WTC11 (cell line): ENCODE results near the gene ZNF609. TPM values are rescaled to one million over a fixed set of nuclear protein-coding genes. Genes with fewer than 3 reads are reported as not detected.
"Not testable (repeated sequence)": the region's sequence is repeated elsewhere in the genome, so short reads cannot be mapped to it uniquely, and the experiment has no call there.

Source experiments
- ATAC-seq: fragments of 200-7000 bp; cut with Tn5 transposase; 2 replicates; pipeline ENCODE4 v1.10.0; 2021; ENCODE audit warnings: mild to moderate bottlenecking, moderate library complexity
- CTCF ChIA-PET: fragments of 300-600 bp; sonication (Branson Sonifier 250); formaldehyde crosslinking; loops from one replicate; lab custom pipeline; 2021; ENCODE audit warnings: antibody characterized with exemption; lab: Charles Lee
- POLR2A ChIA-PET: fragments of 350-600 bp; sonication (Branson Sonifier 250); formaldehyde crosslinking; loops from one replicate; lab custom pipeline; 2021; ENCODE audit warnings: antibody characterized with exemption; lab: Charles Lee
- DNase-seq: peaks from one replicate; pipeline ENCODE4 v3.0.0; 2021; ENCODE audit warnings: low spot score
- H3K27ac Mint-ChIP-seq: 2 replicates; pipeline ENCODE4 v1.8.0; 2021; ENCODE audit warnings: mixed read lengths
- H3K27me3 Mint-ChIP-seq: 2 replicates; pipeline ENCODE4 v1.8.0; 2021; ENCODE audit warnings: low read depth, mild to moderate bottlenecking, moderate library complexity, mixed read lengths
- H3K36me3 Mint-ChIP-seq: 2 replicates; pipeline ENCODE4 v1.8.0; 2021; ENCODE audit warnings: mixed read lengths
- H3K4me1 Mint-ChIP-seq: 2 replicates; pipeline ENCODE4 v1.8.0; 2022; ENCODE audit warnings: mixed read lengths
- H3K4me3 Mint-ChIP-seq: 2 replicates; pipeline ENCODE4 v1.8.0; 2021; ENCODE audit warnings: mild to moderate bottlenecking, moderate library complexity, mixed read lengths
- H3K9me3 Mint-ChIP-seq: 2 replicates; pipeline ENCODE4 v1.8.0; 2021; ENCODE audit warnings: mixed read lengths
- CBFB ChIP-seq: sonication (generic); formaldehyde crosslinking; IDR thresholded peaks from 2 replicates; pipeline ENCODE4 v1.8.1; 2022; ENCODE audit warnings: mild to moderate bottlenecking, low read depth, missing genetic modification reagents
- CREB1 ChIP-seq: sonication (generic); formaldehyde crosslinking; IDR thresholded peaks from 2 replicates; pipeline ENCODE4 v1.8.0; 2023; ENCODE audit warnings: mild to moderate bottlenecking, missing genetic modification reagents
- ELF4 ChIP-seq: sonication (generic); formaldehyde crosslinking; IDR thresholded peaks from 2 replicates; pipeline ENCODE4 v1.8.1; 2022; ENCODE audit warnings: low read depth, mild to moderate bottlenecking, moderate library complexity, missing genetic modification reagents
- MYBL2 ChIP-seq: sonication (generic); formaldehyde crosslinking; IDR thresholded peaks from 2 replicates; pipeline ENCODE4 v1.8.1; 2023; ENCODE audit warnings: mild to moderate bottlenecking, moderate library complexity, missing genetic modification reagents
- NFE2L1 ChIP-seq: sonication (generic); formaldehyde crosslinking; IDR thresholded peaks from 2 replicates; pipeline ENCODE4 v1.8.1; 2023; ENCODE audit warnings: missing genetic modification reagents
- NFYB ChIP-seq: sonication (generic); formaldehyde crosslinking; conservative IDR thresholded peaks from 2 replicates; pipeline ENCODE4 v1.8.0; 2022; ENCODE audit warnings: low read depth, missing genetic modification reagents
- NR2C2 ChIP-seq: sonication (generic); formaldehyde crosslinking; IDR thresholded peaks from 2 replicates; pipeline ENCODE4 v1.8.0; 2022; ENCODE audit warnings: mild to moderate bottlenecking, missing genetic modification reagents
- NR3C1 ChIP-seq: sonication (generic); formaldehyde crosslinking; conservative IDR thresholded peaks from 2 replicates; pipeline ENCODE4 v1.8.1; 2023; ENCODE audit warnings: low read depth, mild to moderate bottlenecking, missing genetic modification reagents
- RORB ChIP-seq: fragments of 250-450 bp; sonication (Bioruptor Pico); IDR thresholded peaks from 2 replicates; pipeline ENCODE4 v1.9.0; 2021; ENCODE audit warnings: mild to moderate bottlenecking
- SOX15 ChIP-seq: fragments of 250-450 bp; sonication (Bioruptor Pico); IDR thresholded peaks from 2 replicates; pipeline ENCODE4 v1.9.0; 2021; ENCODE audit warnings: mild to moderate bottlenecking
- TEAD1 ChIP-seq: sonication (generic); formaldehyde crosslinking; IDR thresholded peaks from 2 replicates; pipeline ENCODE4 v1.8.0; 2022; ENCODE audit warnings: mild to moderate bottlenecking, missing genetic modification reagents
- ZBTB21 ChIP-seq: sonication (generic); formaldehyde crosslinking; IDR thresholded peaks from 2 replicates; pipeline ENCODE4 v1.8.1; 2023; ENCODE audit warnings: mild to moderate bottlenecking, missing genetic modification reagents, borderline replicate concordance
- ZNF671 ChIP-seq: fragments of 250-450 bp; sonication (Bioruptor Pico); IDR thresholded peaks from 2 replicates; pipeline ENCODE4 v1.8.0; 2021; ENCODE audit warnings: mild to moderate bottlenecking
- total RNA-seq: library from RNA; stranded (reverse); gene quantifications from 3 replicates; pipeline ENCODE4 v1.2.3, GENCODE V29; 2021
- TF ChIP-seq, protein P1 (sequence below): sonication (generic); formaldehyde crosslinking; IDR thresholded peaks from 2 replicates; pipeline ENCODE4 v1.8.1; 2023; ENCODE audit warnings: mild to moderate bottlenecking, missing genetic modification reagents, moderate library complexity
- TF ChIP-seq, protein P2 (sequence below): sonication (generic); formaldehyde crosslinking; IDR thresholded peaks from 2 replicates; pipeline ENCODE4 v1.8.1; 2022; ENCODE audit warnings: mild to moderate bottlenecking, missing genetic modification reagents, moderate library complexity, borderline replicate concordance
- TF ChIP-seq, protein P3 (sequence below): fragments of 250-450 bp; sonication (Bioruptor Pico); IDR thresholded peaks from 2 replicates; pipeline ENCODE4 v2.1.2; 2022; ENCODE audit warnings: mild to moderate bottlenecking, moderate library complexity
- TF ChIP-seq, protein P4 (sequence below): sonication (generic); formaldehyde crosslinking; IDR thresholded peaks from 2 replicates; pipeline ENCODE4 v1.8.0; 2023; ENCODE audit warnings: missing genetic modification reagents, mild to moderate bottlenecking, borderline replicate concordance
- TF ChIP-seq, protein P5 (sequence below): fragments of 250-450 bp; sonication (Bioruptor Pico); IDR thresholded peaks from 2 replicates; pipeline ENCODE4 v1.9.0; 2021; ENCODE audit warnings: mild to moderate bottlenecking, borderline replicate concordance

The ZNF609 gene
- total RNA-seq, 1 experiment from 2014 or later = 47.4 TPM

DNA sequence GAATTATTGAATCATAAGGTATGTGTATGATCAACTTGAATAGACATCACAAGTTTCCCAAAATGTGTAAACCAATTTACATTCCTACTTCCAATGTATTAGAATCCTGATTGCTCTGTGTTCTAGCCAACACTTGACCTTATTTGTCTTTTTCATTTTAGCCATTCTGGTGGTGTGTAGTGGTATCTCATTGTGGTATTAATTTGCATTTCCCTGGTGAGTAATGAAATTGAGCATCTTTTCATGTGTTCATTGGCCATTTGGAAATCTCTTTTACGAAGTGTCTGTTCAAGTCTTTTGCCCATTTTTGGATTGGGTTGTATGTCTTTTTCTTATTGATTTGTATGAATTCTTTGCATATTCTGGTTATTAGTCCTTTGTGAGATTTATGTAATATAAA is 177.0 kb downstream of the ZNF609 start:
- POLR2A ChIA-PET = no interaction called here
- H3K27me3 Mint-ChIP-seq = no peaks in the 10 kb centered on the region
- H3K4me3 Mint-ChIP-seq = no peak overlapping the region
- H3K27ac Mint-ChIP-seq = peak overlapping the region; percentile 16; the same call in 1 of the 2 replicates
- H3K9me3 Mint-ChIP-seq = peaks cover 13% of the 10 kb centered on the region
- no peak for ATAC-seq
- peaks cover 18% of the 10 kb centered on the region for H3K36me3 Mint-ChIP-seq
- TF ChIP-seq MYBL2 (no peak), CREB1 (no peak), TEAD1 (no peak), ELF4 (CRISPR knock-in tag) (no peak), ZBTB21 (CRISPR knock-in tag) (no peak), NR2C2 (CRISPR knock-in tag) (no peak), NR3C1 (CRISPR knock-in tag) (no peak), ZNF671 (CRISPR knock-in tag) (no peak), CBFB (CRISPR knock-in tag) (no peak), NFE2L1 (CRISPR knock-in tag) (no peak), RORB (CRISPR knock-in tag) (no peak), NFYB (no peak), SOX15 (CRISPR knock-in tag) (no peak)
- TF ChIP-seq, protein P1, sequence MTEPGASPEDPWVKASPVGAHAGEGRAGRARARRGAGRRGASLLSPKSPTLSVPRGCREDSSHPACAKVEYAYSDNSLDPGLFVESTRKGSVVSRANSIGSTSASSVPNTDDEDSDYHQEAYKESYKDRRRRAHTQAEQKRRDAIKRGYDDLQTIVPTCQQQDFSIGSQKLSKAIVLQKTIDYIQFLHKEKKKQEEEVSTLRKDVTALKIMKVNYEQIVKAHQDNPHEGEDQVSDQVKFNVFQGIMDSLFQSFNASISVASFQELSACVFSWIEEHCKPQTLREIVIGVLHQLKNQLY = no peak
- TF ChIP-seq, protein P2, sequence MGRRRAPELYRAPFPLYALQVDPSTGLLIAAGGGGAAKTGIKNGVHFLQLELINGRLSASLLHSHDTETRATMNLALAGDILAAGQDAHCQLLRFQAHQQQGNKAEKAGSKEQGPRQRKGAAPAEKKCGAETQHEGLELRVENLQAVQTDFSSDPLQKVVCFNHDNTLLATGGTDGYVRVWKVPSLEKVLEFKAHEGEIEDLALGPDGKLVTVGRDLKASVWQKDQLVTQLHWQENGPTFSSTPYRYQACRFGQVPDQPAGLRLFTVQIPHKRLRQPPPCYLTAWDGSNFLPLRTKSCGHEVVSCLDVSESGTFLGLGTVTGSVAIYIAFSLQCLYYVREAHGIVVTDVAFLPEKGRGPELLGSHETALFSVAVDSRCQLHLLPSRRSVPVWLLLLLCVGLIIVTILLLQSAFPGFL (CRISPR knock-in tag) = no peak
- TF ChIP-seq, protein P3, sequence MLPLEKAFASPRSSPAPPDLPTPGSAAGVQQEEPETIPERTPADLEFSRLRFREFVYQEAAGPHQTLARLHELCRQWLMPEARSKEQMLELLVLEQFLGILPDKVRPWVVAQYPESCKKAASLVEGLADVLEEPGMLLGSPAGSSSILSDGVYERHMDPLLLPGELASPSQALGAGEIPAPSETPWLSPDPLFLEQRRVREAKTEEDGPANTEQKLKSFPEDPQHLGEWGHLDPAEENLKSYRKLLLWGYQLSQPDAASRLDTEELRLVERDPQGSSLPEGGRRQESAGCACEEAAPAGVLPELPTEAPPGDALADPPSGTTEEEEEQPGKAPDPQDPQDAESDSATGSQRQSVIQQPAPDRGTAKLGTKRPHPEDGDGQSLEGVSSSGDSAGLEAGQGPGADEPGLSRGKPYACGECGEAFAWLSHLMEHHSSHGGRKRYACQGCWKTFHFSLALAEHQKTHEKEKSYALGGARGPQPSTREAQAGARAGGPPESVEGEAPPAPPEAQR (CRISPR knock-in tag) = no peak
- TF ChIP-seq, protein P4, sequence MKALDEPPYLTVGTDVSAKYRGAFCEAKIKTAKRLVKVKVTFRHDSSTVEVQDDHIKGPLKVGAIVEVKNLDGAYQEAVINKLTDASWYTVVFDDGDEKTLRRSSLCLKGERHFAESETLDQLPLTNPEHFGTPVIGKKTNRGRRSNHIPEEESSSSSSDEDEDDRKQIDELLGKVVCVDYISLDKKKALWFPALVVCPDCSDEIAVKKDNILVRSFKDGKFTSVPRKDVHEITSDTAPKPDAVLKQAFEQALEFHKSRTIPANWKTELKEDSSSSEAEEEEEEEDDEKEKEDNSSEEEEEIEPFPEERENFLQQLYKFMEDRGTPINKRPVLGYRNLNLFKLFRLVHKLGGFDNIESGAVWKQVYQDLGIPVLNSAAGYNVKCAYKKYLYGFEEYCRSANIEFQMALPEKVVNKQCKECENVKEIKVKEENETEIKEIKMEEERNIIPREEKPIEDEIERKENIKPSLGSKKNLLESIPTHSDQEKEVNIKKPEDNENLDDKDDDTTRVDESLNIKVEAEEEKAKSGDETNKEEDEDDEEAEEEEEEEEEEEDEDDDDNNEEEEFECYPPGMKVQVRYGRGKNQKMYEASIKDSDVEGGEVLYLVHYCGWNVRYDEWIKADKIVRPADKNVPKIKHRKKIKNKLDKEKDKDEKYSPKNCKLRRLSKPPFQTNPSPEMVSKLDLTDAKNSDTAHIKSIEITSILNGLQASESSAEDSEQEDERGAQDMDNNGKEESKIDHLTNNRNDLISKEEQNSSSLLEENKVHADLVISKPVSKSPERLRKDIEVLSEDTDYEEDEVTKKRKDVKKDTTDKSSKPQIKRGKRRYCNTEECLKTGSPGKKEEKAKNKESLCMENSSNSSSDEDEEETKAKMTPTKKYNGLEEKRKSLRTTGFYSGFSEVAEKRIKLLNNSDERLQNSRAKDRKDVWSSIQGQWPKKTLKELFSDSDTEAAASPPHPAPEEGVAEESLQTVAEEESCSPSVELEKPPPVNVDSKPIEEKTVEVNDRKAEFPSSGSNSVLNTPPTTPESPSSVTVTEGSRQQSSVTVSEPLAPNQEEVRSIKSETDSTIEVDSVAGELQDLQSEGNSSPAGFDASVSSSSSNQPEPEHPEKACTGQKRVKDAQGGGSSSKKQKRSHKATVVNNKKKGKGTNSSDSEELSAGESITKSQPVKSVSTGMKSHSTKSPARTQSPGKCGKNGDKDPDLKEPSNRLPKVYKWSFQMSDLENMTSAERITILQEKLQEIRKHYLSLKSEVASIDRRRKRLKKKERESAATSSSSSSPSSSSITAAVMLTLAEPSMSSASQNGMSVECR (CRISPR knock-in tag) = no peak
- TF ChIP-seq, protein P5, sequence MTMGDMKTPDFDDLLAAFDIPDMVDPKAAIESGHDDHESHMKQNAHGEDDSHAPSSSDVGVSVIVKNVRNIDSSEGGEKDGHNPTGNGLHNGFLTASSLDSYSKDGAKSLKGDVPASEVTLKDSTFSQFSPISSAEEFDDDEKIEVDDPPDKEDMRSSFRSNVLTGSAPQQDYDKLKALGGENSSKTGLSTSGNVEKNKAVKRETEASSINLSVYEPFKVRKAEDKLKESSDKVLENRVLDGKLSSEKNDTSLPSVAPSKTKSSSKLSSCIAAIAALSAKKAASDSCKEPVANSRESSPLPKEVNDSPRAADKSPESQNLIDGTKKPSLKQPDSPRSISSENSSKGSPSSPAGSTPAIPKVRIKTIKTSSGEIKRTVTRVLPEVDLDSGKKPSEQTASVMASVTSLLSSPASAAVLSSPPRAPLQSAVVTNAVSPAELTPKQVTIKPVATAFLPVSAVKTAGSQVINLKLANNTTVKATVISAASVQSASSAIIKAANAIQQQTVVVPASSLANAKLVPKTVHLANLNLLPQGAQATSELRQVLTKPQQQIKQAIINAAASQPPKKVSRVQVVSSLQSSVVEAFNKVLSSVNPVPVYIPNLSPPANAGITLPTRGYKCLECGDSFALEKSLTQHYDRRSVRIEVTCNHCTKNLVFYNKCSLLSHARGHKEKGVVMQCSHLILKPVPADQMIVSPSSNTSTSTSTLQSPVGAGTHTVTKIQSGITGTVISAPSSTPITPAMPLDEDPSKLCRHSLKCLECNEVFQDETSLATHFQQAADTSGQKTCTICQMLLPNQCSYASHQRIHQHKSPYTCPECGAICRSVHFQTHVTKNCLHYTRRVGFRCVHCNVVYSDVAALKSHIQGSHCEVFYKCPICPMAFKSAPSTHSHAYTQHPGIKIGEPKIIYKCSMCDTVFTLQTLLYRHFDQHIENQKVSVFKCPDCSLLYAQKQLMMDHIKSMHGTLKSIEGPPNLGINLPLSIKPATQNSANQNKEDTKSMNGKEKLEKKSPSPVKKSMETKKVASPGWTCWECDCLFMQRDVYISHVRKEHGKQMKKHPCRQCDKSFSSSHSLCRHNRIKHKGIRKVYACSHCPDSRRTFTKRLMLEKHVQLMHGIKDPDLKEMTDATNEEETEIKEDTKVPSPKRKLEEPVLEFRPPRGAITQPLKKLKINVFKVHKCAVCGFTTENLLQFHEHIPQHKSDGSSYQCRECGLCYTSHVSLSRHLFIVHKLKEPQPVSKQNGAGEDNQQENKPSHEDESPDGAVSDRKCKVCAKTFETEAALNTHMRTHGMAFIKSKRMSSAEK = no peak
- TF ChIP-seq, all 79 proteins: peak for 0
- CTCF ChIA-PET = no interaction called here
- no peak for DNase-seq
- peaks cover 48% of the 10 kb centered on the region for H3K4me1 Mint-ChIP-seq

DNA sequence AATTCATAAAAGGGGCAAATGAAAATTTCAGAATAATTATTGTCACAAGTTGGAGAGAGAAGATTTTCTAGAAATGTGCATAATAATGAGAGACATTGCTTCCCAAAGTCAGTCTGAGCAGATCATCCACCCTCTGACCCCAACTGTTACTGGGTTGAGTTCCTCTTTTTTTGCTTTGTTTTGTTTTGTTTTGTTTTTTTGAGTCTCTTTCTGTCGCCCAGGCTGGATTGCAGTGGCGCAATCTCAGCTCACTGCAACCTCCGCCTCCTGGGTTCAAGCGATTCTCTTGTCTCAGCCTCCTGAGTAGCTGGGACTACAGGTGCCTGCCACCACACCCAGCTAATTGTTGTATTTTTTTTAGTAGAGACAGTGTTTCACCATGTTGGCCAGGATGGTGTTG is 179.4 kb downstream of the ZNF609 start:
- DNase-seq, POLR2A ChIA-PET, H3K4me3 Mint-ChIP-seq, H3K27me3 Mint-ChIP-seq, ATAC-seq: not testable (repeated sequence)
- Mint-ChIP-seq H3K4me1 (peaks cover 40% of the 10 kb centered on the region), H3K27ac (peak overlapping the region; percentile 34), H3K36me3 (peaks cover 18% of the 10 kb centered on the region), H3K9me3 (peaks cover 13% of the 10 kb centered on the region)
- CTCF ChIA-PET = interaction anchor here (0.9 kb wide), 1 partner anchor 13 kb away, joined by 3 read pairs; no protein-coding TSS in a partner anchor
